Adrenal gland (tissue), 5 donors: Measurements from ENCODE around the gene FKTN.

Experiments
- POLR2A ChIP-seq, 2 donors: fragments of 450-650 bp; IDR thresholded peaks; one replicate each; pipeline ENCODE4 v1.6.1; 2017; ENCODE audit warnings: antibody characterized with exemption in 2 of 2, mild to moderate bottlenecking in 2 of 2, moderate library complexity in 1 of 2
- TF ChIP-seq, protein P1 (sequence below), 6 experiments: fragments of 450-650 bp in 4 of 6; fragments of 200-600 bp in 2 of 6; sonication (generic) in 1 of 6; IDR thresholded peaks; 1 replicate in 5 of 6; 2 replicates in 1 of 6; pipeline versions ENCODE4 v1.5.1 to v1.8.0; 2016 to 2021; ENCODE audit warnings: antibody characterized with exemption in 6 of 6, mild to moderate bottlenecking in 2 of 6, moderate library complexity in 1 of 6
- donor health status: DM: no; HTN: no; CAD: no.

DNA sequence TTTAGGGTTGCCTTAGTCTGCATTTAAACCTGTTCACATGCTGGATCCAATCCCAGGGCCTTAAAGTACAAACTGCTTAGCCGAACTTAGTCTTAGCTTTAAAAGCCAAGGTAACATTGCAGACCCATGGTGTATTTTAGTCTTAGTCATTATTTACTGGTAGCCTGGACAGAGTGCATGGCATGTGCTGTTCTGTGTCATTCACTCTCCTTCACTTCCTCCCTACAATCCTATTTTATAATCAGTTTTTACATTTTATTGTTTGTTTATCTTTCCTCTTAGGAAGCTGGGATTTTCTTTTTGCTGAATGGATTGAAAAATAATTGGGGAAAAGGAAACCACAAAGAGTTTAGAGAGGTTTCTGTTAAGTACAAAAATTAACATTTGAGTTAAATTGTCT, 74.9 kb downstream of the FKTN start:
- TF ChIP-seq, protein P1, sequence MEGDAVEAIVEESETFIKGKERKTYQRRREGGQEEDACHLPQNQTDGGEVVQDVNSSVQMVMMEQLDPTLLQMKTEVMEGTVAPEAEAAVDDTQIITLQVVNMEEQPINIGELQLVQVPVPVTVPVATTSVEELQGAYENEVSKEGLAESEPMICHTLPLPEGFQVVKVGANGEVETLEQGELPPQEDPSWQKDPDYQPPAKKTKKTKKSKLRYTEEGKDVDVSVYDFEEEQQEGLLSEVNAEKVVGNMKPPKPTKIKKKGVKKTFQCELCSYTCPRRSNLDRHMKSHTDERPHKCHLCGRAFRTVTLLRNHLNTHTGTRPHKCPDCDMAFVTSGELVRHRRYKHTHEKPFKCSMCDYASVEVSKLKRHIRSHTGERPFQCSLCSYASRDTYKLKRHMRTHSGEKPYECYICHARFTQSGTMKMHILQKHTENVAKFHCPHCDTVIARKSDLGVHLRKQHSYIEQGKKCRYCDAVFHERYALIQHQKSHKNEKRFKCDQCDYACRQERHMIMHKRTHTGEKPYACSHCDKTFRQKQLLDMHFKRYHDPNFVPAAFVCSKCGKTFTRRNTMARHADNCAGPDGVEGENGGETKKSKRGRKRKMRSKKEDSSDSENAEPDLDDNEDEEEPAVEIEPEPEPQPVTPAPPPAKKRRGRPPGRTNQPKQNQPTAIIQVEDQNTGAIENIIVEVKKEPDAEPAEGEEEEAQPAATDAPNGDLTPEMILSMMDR (IDR thresholded peaks at IDR 0.05) = no peak
- TF ChIP-seq POLR2A (IDR thresholded peaks at IDR 0.05) = no peak
